ELR (cell line): ENCODE data around the gene C12orf56.
"Not testable (repeated sequence)": the region's sequence is repeated elsewhere in the genome, so short reads cannot be mapped to it uniquely, and the experiment has no call there.

Experiments used
- DNase-seq: peaks from one replicate; pipeline ENCODE4 v3.0.0-alpha.2; 2015; ENCODE audit warnings: low read depth

Gene C12orf56

GRCh38 chr12:64232196-64232595, 158.4 kb downstream of the C12orf56 start:
- DNase-seq = no peak

GRCh38 chr12:64229796-64230195, 160.8 kb downstream of the C12orf56 start:
- DNase-seq = no peak

DNA sequence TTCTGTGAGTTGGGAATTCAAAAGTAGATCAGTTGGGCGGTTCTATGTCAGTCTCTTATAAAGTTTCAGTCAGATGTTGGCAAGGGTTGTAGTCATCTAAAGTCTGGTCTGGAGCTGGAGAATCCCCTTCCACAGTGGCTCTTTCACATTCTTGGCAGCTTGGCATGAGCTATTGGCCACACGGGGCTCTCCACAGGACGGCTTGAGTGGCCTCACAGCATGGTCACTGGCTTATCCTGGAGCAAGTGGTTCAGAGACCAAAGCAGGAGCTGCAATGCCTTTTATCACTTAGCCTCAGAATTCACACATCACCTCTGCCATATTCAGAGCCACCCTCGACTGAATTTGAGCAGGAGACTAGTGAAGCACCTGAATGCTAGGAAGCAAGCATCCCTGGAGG, 161.3 kb downstream of the C12orf56 start:
- DNase-seq = no peak

GRCh38 chr12:64225626-64226025, 164.9 kb downstream of the C12orf56 start:
- no peak for DNase-seq

GRCh38 chr12:64222009-64222765, 168.4 kb downstream of the C12orf56 start, which contains the start of gene KICS2:
Gene KICS2 (minus strand): TSS chr12:64222296. CDS start chr12:64222237, 59 bp downstream.
- DNase-seq = peak; percentile 96

GRCh38 chr12:64221651-64222008, 168.9 kb downstream of the C12orf56 start:
- DNase-seq = peak; percentile 92

DNA sequence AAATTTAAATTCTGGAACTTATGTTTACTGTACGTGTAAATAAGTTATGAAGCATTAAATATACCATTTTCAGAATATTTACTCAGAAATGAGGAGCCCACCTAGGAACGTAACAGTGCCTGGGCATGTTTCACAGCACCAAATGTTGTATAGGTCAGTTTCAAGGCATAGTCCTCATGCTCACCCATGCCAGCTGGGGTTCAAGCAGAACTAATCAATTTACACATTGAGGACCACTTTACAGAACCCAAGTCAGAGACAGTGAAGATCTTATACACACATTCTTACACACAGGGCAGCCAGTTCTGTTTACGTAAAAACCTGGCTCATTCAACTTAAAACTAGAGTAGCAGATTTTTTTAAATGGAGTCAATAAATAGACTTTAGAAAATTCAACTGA, 170.5 kb downstream of the C12orf56 start:
- no peak for DNase-seq

DNA sequence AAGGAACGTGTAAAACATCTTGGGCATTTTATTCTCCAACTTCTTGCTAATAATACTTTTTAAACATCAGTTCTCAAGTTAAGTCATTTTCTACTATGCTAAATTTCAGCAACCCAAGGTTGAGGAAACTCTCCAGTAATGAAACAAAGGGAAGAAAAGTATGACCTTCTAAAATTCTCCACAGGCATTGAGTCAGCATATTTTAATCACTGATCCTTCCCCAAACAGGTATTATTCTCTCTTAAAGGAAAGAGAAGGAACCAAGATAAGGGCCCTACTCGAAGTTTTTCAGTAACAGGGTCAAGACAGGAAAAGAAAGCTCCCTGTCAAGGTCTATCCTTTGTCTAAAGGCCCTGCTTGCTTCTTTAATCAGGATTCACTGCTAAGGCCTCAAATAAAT, 171.4 kb downstream of the C12orf56 start:
- no peak for DNase-seq

- no peak for DNase-seq
These were observed 172.0 kb downstream of the C12orf56 start for GRCh38 chr12:64218597-64218996.

GRCh38 chr12:64217643-64218042, 172.9 kb downstream of the C12orf56 start:
- not testable (repeated sequence) for DNase-seq

DNA sequence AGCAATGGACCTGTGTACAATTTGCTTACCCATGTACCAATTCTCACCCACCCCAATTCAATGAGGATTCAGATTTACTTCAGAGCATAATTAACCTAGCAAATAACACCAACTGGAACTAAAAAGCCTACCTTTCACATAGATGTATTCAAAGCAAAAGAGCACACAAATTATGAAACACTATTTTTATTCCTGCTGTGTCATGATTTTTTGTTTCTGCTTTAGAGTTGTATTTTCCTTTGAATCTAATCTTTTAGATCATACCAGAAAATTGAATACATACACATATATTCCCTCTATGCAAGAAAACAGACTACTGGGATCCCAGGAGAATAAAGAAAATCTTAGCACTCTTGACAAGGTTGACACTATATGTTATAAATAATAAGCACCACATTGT, 174.3 kb downstream of the C12orf56 start:
- no peak for DNase-seq
